ENCODE results near the gene C12orf42. TPM values are rescaled to one million over a fixed set of nuclear protein-coding genes. Genes with fewer than 3 reads are reported as not detected.

The C12orf42 gene
- total RNA-seq, 1 donor from 2014 or later: 0.89 TPM

GRCh38 chr12:103501447-103501846, 5.7 kb upstream of the C12orf42 start:
- intact Hi-C loops (cut with DNase I): no loop called here
- no peak for ATAC-seq
- no peak for DNase-seq (ENCODE audit: low spot score)

DNA sequence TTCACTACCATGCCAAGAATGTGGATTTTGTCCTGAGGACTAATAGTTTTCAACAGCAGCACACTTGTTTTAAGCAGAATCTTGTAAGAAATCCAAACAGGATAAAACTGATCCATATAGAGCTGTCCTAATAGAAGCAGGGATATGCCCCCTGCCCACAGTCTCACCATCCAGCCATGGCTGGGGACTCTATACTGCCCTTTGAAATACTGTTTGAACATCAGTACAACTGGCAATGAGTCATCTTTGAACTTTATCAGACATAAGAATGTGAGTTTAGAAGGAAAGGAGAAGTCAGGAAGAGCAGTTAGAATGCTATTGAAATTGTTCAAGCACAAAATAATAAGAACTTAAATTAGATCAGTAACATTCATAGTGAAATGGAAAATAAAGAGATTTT, 3.8 kb upstream of the C12orf42 start:
- DNase-seq (ENCODE audit: low spot score) (no peak), ATAC-seq (no peak)
- intact Hi-C loops (cut with DNase I): no loop called here

DNA sequence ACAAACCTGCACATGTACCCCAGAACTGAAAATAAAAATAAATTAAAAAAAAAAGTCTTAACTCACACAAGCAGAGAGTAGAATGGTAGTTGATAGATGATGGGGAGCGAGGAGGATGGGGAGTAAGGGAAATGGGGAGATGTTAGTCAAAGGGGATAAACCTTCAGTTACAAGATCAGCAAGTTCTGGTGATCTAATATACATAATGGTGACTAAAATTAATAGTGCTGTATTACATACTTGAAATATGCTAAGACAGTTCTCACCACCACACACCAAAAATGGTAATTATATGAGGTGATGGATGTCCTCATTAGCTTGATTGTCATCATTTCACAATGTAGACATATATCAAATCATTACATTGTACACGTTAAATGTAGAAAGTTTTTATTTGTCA, 3.2 kb upstream of the C12orf42 start:
- DNase-seq (ENCODE audit: low spot score): no peak
- intact Hi-C loops (cut with DNase I): no loop called here
- no peak for ATAC-seq

DNA sequence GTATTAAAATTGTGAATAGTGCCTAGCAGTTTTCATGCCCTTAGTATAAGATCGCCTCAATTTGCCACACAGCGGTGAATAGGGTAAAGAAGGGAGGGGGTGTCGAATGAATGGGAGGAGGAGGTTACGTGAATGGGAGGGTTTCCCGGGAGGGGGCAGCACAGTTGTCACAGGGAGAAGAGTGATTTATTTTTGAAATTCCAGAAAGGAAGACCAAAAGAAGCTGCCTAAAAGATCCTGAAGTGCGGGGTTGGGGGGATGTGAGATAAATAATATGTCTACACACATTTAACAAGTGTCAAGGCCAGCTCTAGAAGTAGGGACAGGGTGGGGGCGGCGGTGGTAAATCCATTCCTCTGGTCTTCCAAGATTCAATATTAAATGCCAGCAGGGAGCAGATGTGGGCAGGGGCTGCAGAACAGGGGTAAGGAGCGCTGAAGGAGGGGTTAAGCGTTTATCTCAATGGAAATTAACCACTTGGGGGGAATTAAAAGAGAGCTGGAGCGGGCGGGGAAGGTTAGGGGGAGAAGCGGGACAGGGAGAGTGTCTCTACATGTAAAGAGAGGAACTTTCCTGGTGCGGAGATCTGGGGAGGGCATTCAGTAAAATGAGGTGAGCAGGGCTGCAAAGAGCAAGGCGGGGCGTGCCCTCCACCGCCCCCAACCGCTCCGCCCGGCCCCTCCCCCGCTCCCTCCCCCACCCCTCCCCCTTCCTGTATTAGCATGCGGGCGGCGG, 867 bp downstream of the C12orf42 start:
- intact Hi-C loops (cut with DNase I): no loop called here
- no peak for DNase-seq (ENCODE audit: low spot score)
- ATAC-seq: no peak

GRCh38 chr12:103494051-103494733, 1.6 kb downstream of the C12orf42 start:
- intact Hi-C loops (cut with DNase I): no loop called here
- ATAC-seq: no peak
- DNase-seq (ENCODE audit: low spot score): no peak

DNA sequence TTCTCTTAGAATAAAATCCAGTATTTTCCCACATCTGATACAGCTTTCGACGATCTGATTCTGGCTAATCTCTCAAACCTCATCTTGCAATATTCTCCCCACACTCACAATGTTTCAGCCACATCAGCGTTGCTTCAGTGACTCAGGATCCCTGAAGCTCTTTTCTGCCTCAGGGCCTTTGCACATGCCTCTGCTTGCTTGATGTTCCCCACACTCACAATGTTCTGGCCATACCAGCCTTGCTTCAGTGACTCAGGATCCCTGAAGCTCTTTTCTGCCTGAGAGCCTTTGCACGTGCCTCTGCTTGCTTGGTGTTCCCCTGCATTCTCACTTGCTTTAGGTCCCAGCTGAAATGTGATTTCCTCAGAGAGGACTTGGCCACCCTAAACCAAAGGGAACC, 2.6 kb downstream of the C12orf42 start:
- DNase-seq (ENCODE audit: low spot score) (no peak), ATAC-seq (no peak)
- intact Hi-C loops (cut with DNase I): no loop called here

- intact Hi-C loops (cut with DNase I): no loop called here
- no peak for DNase-seq (ENCODE audit: low spot score)
- ATAC-seq: no peak
Observed at GRCh38 chr12:103482365-103482764, 13.4 kb downstream of the C12orf42 start.

- DNase-seq (ENCODE audit: low spot score) (no peak), ATAC-seq (no peak)
- intact Hi-C loops (cut with DNase I): no loop called here
Observed at GRCh38 chr12:103475073-103475472, 20.7 kb downstream of the C12orf42 start.

DNA sequence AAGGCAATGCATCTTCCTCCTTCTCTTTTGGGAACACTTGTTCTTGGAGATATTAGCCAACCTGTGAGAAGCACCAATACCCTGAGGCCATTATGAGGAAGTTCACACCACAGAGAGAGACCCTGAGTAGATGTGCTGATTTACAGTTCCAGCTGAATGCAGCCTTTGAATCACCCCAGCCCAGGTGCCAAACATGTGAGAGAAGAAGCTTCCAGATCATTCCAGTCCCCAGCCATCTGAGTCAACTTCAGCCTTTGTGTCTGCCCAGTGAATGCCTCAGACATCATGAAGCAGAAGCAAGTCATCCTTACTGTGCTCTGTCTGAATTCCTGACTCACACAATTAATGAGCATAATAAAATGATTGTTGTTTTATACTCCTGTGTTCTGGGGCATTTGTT, 25.1 kb downstream of the C12orf42 start:
- DNase-seq (ENCODE audit: low spot score): no peak
- intact Hi-C loops (cut with DNase I): no loop called here
- ATAC-seq: no peak

- intact Hi-C loops (cut with DNase I): no loop called here
- no peak for ATAC-seq
- DNase-seq (ENCODE audit: low spot score): no peak
Observed at GRCh38 chr12:103469719-103470118, 26.0 kb downstream of the C12orf42 start.

- no peak for DNase-seq (ENCODE audit: low spot score)
Observed at GRCh38 chr12:103468837-103469236, 26.9 kb downstream of the C12orf42 start.

GRCh38 chr12:103462675-103463074, 33.1 kb downstream of the C12orf42 start:
- no peak for DNase-seq (ENCODE audit: low spot score)
- no peak for ATAC-seq
- intact Hi-C loops (cut with DNase I): no loop called here

More at GRCh38 chr12:103468837-103469236, 26.9 kb downstream of the C12orf42 start:
- intact Hi-C loops (cut with DNase I): no loop called here
- no peak for ATAC-seq

DNA sequence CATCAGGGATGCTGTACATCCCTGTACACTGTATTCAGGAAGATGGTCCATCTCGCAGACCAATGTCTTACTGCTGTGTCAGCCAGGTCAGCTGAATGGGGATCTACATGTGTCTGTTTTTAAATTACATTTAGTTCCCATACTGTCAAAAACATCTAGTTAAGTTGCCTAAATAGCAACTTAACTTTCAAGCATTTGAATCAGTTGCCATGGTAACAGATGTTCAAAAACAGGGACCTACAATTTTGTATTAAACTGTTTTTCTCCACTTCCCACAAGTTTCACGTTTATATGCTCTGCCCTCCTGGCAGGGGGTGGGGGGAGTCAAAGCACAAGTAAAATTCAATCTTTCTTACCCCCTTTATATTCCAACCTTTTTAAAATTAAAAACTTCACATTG, 38.3 kb downstream of the C12orf42 start:
- ATAC-seq (no peak), DNase-seq (ENCODE audit: low spot score) (no peak)
- intact Hi-C loops (cut with DNase I): no loop called here

- DNase-seq (ENCODE audit: low spot score) (no peak), ATAC-seq (no peak)
- intact Hi-C loops (cut with DNase I): no loop called here
Observed at GRCh38 chr12:103456006-103456405, 39.8 kb downstream of the C12orf42 start.

DNA sequence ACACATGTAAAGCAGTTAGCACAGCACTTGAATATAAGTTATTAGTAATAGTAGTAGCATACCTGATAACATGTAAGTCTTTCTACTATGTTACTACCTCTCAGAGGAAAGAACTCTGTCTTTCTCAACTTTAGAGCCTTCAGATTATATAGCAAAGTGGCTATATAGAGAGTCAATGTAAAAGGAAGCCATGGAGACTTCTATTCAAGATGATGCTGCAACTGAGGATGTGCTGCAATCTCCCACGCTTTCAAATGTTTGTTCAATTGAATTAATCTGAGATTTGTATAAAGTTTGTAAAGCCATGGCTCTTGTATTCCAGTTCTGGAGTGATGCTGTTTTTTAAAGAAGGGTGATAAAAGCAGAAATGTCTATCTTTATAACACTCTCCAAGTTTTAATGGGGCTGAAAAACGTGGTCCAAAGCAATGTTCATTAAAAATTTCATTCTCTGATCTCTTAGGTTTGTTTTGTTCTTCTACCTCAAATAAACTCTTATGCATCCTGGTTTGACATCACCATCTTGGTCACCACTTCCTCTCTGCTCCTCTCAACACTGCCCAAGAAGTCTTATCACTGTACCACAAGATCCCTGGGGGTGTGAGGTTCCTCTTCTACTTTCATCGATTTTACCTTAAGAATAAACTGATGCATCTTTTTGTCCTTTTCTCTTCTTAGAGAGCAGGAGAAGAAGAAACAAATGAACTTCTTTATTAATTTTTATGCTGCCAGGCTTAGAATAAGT, 40.6 kb downstream of the C12orf42 start:
- ATAC-seq: no peak
- intact Hi-C loops (cut with DNase I): no loop called here

GRCh38 chr12:103444983-103445382, 50.8 kb downstream of the C12orf42 start:
- DNase-seq (ENCODE audit: low spot score) (no peak), ATAC-seq (no peak)
- intact Hi-C loops (cut with DNase I): no loop called here

More for the DNA sequence above, 40.6 kb downstream of the C12orf42 start:
- no peak for DNase-seq (ENCODE audit: low spot score)

DNA sequence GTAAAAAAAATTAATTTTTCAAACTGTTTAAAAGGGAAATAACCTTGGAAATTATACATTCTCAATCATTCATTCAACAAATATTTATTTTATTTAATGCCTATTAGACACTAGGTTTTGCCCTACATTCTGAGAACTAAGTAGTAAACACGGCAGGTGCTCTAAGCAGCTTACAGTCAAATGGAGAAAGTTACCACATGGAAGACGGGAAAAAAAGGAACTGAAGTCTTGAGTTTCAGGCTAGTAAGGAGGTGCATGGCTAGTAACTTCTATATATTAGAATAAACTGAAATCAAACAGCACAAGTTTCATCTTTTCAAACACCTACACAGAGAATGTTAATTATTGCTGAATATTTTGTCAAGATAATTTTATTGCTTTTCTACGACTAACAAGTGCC, 52.9 kb downstream of the C12orf42 start:
- ATAC-seq (no peak), DNase-seq (ENCODE audit: low spot score) (no peak)
- intact Hi-C loops (cut with DNase I): no loop called here

GRCh38 chr12:103442182-103442555, 53.6 kb downstream of the C12orf42 start:
- DNase-seq (ENCODE audit: low spot score): no peak

DNA sequence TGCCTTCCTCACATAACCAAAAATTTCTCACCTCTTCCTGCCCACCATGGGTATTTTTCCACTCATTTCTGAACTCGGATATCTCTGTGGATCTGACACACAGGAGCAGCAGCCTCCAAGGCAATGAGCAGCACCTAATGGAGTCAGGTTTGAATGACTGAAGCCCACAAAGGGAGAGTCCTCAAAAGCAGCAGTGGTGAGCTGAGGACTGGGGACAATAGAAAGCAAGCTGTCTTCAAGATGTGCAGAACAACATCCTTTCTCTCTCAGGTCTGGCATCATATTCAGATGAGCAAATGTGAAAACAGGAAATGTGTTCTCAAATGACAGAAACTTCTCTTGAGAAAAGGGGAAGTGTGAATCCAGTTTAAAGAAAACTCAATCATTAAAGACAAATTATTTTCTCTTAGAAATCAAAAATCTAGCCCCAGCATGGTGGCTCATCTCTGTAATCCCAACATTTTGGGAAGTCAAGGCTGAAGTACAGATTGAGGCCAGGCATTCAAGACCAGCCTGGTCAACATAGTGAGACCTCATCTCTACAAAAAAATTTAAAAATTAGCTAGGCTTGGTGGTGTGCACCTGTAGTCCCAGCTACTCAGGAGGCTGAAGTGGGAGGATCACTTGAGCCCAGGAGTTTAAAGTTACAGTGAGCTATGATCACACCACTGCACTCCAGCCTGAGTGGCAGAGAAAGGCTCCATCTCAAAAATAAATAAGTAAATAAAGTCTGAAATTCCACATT, 54.2 kb downstream of the C12orf42 start:
- DNase-seq (ENCODE audit: low spot score) (no peak), ATAC-seq (peak; percentile 64)
- intact Hi-C loops (cut with DNase I): no loop called here

More at GRCh38 chr12:103442182-103442555, 53.6 kb downstream of the C12orf42 start:
- ATAC-seq: no peak
- intact Hi-C loops (cut with DNase I): no loop called here

All from sciatic nerve (tissue), 2 donors.